NCI-H1694 treated with DMSO at 0.1 percent for 48 hours (cell line): ENCODE results near the gene FAM107A.

Experiments
- DNase-seq: peaks from one replicate; lab custom pipeline; 2025; lab: John Stamatoyannopoulos, UW

Gene FAM107A

DNA sequence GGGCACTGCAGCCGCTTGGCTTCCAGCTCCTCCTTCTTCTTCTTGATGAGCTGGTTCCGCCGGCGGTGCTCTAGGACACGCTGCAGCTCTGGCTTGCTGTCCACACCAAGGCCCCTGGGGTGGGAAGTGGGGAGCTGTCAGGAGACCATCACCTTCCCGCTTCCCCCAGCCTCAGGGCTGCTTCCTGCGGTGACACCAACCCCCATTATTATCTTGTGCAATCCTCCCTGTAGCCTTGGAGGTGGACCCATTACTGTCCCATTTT, 10.0 kb downstream of the FAM107A start:
- DNase-seq = no peak

DNA sequence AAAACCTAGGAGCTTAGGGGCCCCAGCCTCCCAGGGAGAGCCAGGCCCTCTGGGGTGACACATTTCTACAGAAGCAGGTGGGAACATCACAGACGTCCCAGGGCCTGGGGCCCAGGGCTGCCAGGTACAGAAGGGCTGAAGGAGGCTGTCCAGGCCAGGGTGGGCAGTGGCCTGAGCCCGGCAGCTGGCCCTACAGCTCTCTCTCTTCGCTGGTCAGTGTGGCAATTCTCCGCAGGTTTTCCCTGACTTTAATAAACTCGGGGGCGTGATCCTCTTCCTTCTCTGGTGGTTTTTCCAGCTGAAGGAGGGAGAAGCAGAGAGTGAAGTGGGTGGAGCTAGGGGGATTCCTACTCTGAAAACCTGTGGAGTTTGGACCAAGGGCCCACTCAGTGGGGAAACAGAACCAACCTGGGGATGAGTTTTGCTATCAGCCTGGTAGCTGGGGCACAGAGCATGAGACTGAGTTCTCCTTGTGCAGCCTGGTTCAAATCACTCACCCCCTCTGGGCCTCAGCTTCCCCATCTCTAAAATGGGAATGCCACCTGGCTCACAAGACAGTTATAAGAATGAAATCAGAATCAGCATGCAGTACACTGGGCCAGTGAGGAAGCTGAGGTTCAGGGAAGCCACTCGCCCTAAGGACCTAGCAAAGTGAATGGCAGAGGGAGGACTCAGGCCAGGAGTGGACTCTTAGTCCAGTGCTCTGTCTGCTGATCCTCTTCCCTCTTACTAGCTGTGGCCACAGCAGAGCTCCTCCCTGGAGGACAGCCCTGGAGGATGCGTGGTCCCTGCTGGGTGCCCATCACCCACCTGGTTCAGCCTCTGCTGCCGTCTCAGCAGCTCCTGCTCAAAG, 10.6 kb downstream of the FAM107A start:
- no peak for DNase-seq

GRCh38 chr3:58565621-58566397, 11.4 kb downstream of the FAM107A start:
- no peak for DNase-seq

DNA sequence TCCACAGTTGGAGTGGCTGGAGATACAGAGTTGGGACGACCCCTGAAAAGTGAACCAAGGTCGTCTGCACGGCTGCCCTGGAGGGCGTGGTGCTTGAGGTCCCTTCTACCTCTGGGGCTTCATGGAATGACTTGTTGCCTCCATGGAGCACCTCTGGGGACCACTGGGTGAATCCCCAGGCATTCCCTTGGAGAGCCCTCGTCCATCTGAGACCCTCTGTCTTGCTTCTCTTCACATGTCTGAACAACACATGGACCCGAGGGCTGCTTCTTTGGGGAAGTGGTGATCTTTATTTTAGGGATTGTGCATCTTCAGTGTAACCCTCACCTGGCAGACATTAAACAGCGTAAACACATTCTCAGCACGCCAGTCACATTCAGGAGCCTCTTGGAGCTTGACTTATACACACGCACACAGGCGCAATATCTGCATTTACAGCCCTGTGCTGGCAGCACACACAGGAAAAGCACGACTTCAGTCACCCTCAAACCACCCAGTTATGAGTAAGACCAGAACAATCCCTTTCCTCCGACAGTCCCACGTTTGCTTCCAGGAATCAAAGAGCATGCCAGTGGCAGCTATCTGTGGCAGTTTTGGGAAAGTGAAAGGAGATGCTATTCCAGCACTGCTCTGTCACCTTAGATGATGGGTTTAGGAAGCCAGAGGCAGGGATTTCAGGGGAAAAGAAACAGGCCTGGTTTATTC, 12.6 kb downstream of the FAM107A start:
- DNase-seq = no peak

DNA sequence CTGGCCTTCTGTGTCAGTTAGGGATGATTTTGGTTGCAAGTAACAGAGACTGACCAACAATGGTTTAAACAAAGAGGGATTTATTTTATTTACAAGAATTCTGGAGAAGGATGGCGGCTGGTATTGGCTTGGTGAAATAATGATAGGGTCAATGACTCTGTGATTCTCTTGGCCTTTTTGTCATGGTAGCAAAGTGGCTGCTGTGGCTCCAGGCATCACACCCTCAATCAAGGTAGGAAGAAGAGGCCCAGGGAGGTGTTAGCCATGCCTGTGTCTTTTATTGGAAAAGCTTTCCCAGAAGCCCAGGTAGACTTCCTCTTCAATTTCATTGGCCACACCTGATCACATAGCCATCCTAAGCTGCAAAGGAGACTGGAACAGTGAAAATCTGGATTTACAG, 13.1 kb downstream of the FAM107A start:
- no peak for DNase-seq

GRCh38 chr3:58563386-58564035, 13.7 kb downstream of the FAM107A start:
- DNase-seq = no peak

GRCh38 chr3:58562498-58562897, 14.7 kb downstream of the FAM107A start:
- DNase-seq = no peak

DNA sequence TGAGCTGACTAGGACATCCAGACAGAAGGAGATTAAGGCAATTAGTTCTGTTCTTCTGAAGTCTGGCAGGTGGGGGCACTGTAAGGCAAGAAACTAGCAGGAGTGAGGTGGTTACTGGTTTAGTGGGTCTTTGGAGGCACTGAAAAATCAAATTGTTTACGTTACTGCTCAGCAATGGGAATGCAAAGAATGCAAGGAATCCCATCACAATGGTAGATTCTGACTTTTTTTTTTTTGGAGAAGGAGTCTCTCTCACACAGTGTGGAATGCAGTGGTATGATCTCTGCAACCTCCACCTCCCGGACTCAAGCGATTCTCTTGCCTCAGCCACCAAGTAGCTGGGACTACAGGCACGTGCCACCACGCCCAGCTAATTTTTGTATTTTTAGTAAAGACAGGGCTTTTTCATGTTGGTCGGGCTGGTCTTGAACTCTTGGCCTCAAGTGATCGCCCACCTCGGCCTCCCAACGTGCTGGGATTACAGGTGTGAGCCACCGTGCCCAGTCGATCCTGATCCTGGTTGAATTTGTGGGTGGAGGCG, 16.4 kb downstream of the FAM107A start:
- DNase-seq = no peak

DNA sequence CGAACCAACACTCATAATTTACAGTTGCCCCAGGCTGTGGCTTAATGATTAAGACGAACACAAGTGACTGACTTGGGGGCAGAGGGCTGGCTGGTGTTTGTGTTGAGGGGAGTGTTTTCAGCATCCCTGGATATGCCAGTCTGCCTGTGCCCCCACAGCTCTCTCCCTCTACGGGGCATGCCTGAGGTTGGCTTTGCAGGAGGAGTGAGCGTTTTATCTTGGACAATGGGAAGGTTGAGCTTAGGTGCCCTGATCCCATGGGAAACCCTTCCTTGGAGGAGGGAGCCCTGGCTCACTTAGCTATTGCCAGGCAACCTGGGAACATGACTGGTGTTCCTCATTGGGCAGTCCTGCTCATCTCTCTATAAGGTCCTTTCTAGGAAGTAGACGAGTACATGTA, 17.6 kb downstream of the FAM107A start:
- DNase-seq = no peak

GRCh38 chr3:58557491-58557890, 19.7 kb downstream of the FAM107A start:
- no peak for DNase-seq

DNA sequence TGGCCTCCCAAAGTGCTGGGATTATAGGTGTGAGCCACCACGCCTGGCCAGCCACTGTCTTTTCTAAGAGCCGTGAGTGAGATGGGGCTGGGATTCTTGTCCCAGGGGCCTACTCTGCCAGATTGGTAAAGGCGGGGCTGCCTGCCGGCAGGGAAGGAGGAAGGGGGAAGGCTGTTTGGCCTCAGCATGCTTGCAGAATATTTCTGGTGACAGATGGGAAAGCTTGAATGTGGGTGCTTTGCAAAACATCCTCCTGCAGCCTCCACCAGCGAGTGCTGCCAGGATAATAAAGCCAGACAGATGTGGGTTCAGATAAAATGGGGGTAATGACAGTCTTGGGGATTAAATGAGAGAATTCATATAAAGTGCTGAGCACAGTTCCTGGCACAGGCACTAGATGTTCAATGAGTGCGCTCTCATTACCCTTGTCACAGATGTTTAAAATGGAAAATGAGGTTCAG, 20.4 kb downstream of the FAM107A start:
- DNase-seq = peak; percentile 75

GRCh38 chr3:58556001-58556400, 21.2 kb downstream of the FAM107A start:
- no peak for DNase-seq

- DNase-seq = no peak
These were observed 22.0 kb downstream of the FAM107A start for GRCh38 chr3:58555203-58555602.

- DNase-seq = no peak
These were observed 24.2 kb downstream of the FAM107A start for GRCh38 chr3:58553003-58553402.

- DNase-seq = no peak
These were observed 25.5 kb downstream of the FAM107A start for GRCh38 chr3:58551636-58552180.

- DNase-seq = no peak
These were observed 32.6 kb downstream of the FAM107A start for GRCh38 chr3:58544541-58544940.

GRCh38 chr3:58540176-58540858, 36.9 kb downstream of the FAM107A start:
- DNase-seq = no peak

GRCh38 chr3:58539626-58540025, 37.6 kb downstream of the FAM107A start:
- DNase-seq = no peak

DNA sequence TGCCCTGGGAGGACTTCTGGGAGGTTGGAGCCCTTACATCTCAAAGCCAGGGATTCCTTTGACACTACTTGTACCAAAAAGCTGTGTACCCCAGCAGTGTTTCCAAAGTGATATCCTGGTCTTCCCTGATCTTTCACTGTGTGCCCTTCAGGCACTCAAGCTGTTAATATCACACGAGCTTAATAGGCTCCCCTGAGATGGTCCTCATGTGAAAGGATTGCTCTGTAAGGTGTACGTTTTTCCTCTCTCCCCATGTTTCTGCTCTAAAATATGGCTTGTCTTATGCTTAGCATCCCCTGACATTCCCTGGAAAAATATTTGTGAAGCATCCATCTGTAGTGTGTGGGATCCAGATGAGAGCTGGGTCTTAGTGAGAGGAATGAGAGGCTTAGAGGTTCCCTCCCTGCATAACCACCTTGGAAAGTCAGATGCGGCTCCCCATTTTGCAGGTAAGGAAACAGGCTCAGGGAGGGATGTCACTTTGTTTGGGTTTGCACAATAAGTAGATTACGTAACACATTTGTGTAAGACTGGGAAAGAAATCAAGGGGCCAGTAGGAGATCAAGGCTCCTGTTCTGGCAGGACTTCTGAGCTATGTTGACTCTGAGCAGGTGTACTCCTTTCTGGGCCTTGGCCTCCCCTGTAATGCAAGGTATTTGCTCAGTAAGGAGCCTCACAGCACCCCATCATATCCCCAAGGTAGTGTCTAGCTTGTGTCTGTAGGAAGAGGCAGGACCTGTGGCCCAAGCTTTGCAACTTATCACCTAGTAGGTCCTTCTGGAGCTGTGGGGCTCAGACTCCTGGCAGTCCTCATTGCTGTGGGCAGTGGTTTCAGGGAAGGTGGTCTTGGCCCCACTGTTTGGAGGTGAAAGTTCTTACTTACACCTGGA, 39.5 kb downstream of the FAM107A start:
- no peak for DNase-seq
